Pancreas (tissue), 10 donors: ENCODE measurements around the gene AGK. TPM values are rescaled to one million over a fixed set of nuclear protein-coding genes. Genes with fewer than 3 reads are reported as not detected.
"Not testable (repeated sequence)": the region's sequence is repeated elsewhere in the genome, so short reads cannot be mapped to it uniquely, and the experiment has no call there.

Experiments
- ATAC-seq, 4 donors: fragments of 200-7000 bp; cut with Tn5 transposase; one replicate each; pipeline versions ENCODE4 v1.8.0 to v1.9.1; 2020; ENCODE audit warnings: mild to moderate bottlenecking in 4 of 4, moderate library complexity in 4 of 4
- DNase-seq, 6 donors: peaks; one replicate each; pipeline ENCODE4 v3.0.0-alpha.2; 2020
- FAIRE-seq: peaks from 2 replicates; lab custom pipeline; 2012; peaks lifted over from hg19 to GRCh38; lab: Jason Lieb, UNC
- H3K27ac ChIP-seq, 4 donors: fragments of 200-600 bp; sonication (generic); 1 replicate in 3 of 4; 2 replicates in 1 of 4; pipeline versions ENCODE4 v1.5.0 to v1.8.0; 2020
- H3K27me3 ChIP-seq, 4 donors: fragments of 200-600 bp; one replicate each; pipeline ENCODE4 v1.8.0; 2021
- H3K36me3 ChIP-seq, 3 donors: fragments of 200-600 bp; sonication (generic) in 1 of 3; one replicate each; pipeline versions ENCODE4 v1.5.0 to v1.8.0; 2020 to 2021
- H3K4me1 ChIP-seq, 3 donors: fragments of 200-600 bp; one replicate each; pipeline ENCODE4 v1.8.0; 2021
- H3K4me3 ChIP-seq, 4 donors: fragments of 200-600 bp; sonication (generic) in 2 of 4; one replicate each; pipeline versions ENCODE4 v1.5.0 to v1.8.0; 2020 to 2021
- H3K9me3 ChIP-seq, 4 donors: fragments of 200-600 bp; one replicate each; pipeline ENCODE4 v1.8.0; 2021
- CTCF ChIP-seq, 4 donors: fragments of 200-600 bp; sonication (generic) in 3 of 4; IDR thresholded peaks; one replicate each; pipeline versions ENCODE4 v1.5.0 to v1.8.0; 2021; ENCODE audit warnings: antibody characterized with exemption in 4 of 4
- WGBS, 2 donors: extraction: QIAGEN DNeasy Blood & Tissue Kit; methylation state at CpG; one replicate each; pipeline ENCODE4 v1.1.7; 2013; 5-methylcytosine and 5-hydroxymethylcytosine counted together
- intact Hi-C, 3 donors: fragments of 100-400 bp; cut with DNase I; formaldehyde crosslinking; loops; one replicate each; pipeline versions ENCODE4 v1.11.1 to v1.14.2; 2022
- polyA plus RNA-seq, 2 donors: library from polyadenylated mRNA; stranded (reverse); fragments of 200-250 nt; gene quantifications; one replicate each; pipeline ENCODE4 v1.2.3, GENCODE V29; 2013
- total RNA-seq, 6 donors: library from RNA; stranded (reverse); fragmentation: NEBNext Ultra II Directional in 4 of 6; extraction: Animal tissue kit (Norgen Biotek cat#: 25700) in 4 of 6; gene quantifications; one replicate each; pipeline versions ENCODE4 v1.2.1 to v1.2.4, GENCODE V29; 2021 to 2023
- donor health status: healthy with polysubstance abuse.
- donor health status: DM: no; HTN: no; CAD: no; lungs with moderate emphysema.
- donor health status: DM: no; HTN: no; CAD: no.
- donor health status: control.
- donor health status: control.
- donor health status: Bipolar disorder and iron deficiency.
- donor health status: DM: yes; HTN: yes; CAD: no.
- donor health status: DM: no; HTN: no; CAD: no.
- donor health status: DM: no; HTN: no; CAD: no.
- donor health status: DM: yes; HTN: yes; CAD: no.

The AGK gene
- total and polyA plus RNA-seq, 8 donors, result 5.6 to 13.6 (median 10.0) TPM

GRCh38 chr7:141550386-141551093 lies 670 bp upstream of the AGK start:
- Histone ChIP-seq H3K4me1 (peaks cover 0 to 12% (median 0%) of the 10 kb centered on the region in 3 donors), H3K27me3 (no peaks in the 10 kb centered on the region), H3K27ac (peak overlapping the region in 2 of 4 donors; percentile 5 to 16), H3K36me3 (no peaks in the 10 kb centered on the region), H3K9me3 (no peaks in the 10 kb centered on the region), H3K4me3 (peak overlapping the region; percentile 78 to 100 (median 90))
- FAIRE-seq, result no peak
- WGBS, 2 donors, result 50 to 53% methylated on average over 18 of the region's 18 CpGs
- intact Hi-C loops, result no loop called here
- ATAC-seq, result peak in 3 of 4 donors; percentile 17 to 37 (median 36)
- peak in 2 of 6 donors; percentile 15 to 45 for DNase-seq
- no peak for TF ChIP-seq CTCF (IDR thresholded peaks at IDR 0.05)

- no peaks in the 10 kb centered on the region for H3K27me3 ChIP-seq
- 11% methylated on average over 4 of the region's 4 CpGs for WGBS, 2 donors
- no peak overlapping the region for H3K27ac ChIP-seq
- H3K36me3 ChIP-seq, result no peaks in the 10 kb centered on the region
- H3K4me3 ChIP-seq, result peak overlapping the region; percentile 78 to 100 (median 90)
- no peak for ATAC-seq
- TF ChIP-seq CTCF (IDR thresholded peaks at IDR 0.05), result no peak
- DNase-seq, result no peak
- peaks cover 0 to 12% (median 0%) of the 10 kb centered on the region in 3 donors for H3K4me1 ChIP-seq
- no peak for FAIRE-seq
- no peaks in the 10 kb centered on the region for H3K9me3 ChIP-seq
- intact Hi-C loops, result no loop called here
Measured at GRCh38 chr7:141551782-141552181, 572 bp downstream of the AGK start.

DNA sequence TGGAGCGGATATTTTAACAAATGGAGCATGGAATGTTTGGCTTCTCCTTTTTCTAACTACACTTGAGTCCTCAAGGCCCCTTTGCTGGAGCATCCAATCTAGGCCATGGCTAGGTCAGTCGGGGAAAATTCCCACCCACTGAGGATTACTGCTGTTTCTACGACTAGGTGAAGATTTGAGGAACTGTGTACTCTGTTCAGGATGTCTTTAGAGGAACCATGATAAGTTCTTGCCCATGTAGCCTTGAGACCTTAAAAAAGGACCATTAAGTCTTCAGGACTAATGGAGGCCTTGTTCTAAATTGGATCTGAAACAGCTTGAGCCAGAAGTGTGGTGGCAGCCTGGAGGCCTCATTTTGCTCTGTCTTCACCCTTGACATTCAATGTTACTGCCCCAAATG lies 6.2 kb downstream of the AGK start:
- H3K36me3 ChIP-seq, result no peaks in the 10 kb centered on the region
- no peak overlapping the region for H3K4me3 ChIP-seq
- 88 to 95% methylated on average over 3 of the region's 3 CpGs for WGBS, 2 donors
- TF ChIP-seq CTCF (IDR thresholded peaks at IDR 0.05), result no peak
- no peak overlapping the region for H3K27ac ChIP-seq
- H3K9me3 ChIP-seq, result no peaks in the 10 kb centered on the region
- ATAC-seq (no peak), DNase-seq (no peak), FAIRE-seq (no peak)
- intact Hi-C loops, result no loop called here
- no peaks in the 10 kb centered on the region for H3K27me3 ChIP-seq
- H3K4me1 ChIP-seq, result peaks cover 0 to under 1% (median 0%) of the 10 kb centered on the region in 3 donors

DNA sequence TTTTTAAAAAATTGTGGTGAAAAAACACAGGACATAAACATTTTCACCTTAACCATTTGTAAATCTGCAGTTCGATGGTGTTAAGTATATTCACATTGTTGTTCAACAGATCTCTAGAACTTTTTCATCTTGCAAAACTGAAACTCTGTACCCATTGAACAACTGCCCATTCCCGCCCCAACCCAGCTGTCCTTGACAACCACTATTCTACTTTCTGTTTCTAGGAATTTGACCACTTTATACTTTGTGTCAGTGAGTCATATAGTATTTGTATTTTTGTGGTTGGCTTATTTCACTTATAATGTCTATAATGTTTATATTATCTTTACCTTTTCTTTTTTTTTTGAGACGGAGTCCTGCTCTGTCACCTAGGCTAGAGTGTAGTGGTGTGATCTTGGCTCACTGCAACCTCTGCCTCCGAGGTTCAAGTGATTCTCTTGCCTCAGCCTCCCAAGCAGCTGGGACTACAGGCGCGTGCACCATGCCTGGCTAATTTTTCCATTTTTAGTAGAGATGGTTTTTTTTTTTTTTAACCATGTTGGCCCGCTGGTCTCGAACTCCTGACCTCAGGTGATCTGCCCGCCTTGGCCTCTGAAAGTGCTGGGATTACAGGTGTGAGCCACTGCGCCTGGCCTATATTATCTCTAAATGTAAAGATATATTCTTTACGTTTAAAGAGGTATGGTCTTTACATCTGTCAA lies 6.8 kb downstream of the AGK start:
- H3K4me1 ChIP-seq, intact Hi-C loops, H3K4me3 ChIP-seq, H3K9me3 ChIP-seq, H3K27me3 ChIP-seq, DNase-seq, ATAC-seq, H3K36me3 ChIP-seq, FAIRE-seq, H3K27ac ChIP-seq: not testable (repeated sequence)
- 91 to 93% methylated on average over 11 of the region's 11 CpGs for WGBS, 2 donors

GRCh38 chr7:141558544-141559183 lies 7.5 kb downstream of the AGK start:
- ATAC-seq (no peak), FAIRE-seq (no peak), DNase-seq (no peak)
- H3K9me3 ChIP-seq, result no peaks in the 10 kb centered on the region
- H3K36me3 ChIP-seq, result no peaks in the 10 kb centered on the region
- no peaks in the 10 kb centered on the region for H3K27me3 ChIP-seq
- H3K4me1 ChIP-seq, result no peaks in the 10 kb centered on the region
- intact Hi-C loops, result no loop called here
- 87 to 94% methylated on average over 3 of the region's 3 CpGs for WGBS, 2 donors
- no peak overlapping the region for H3K4me3 ChIP-seq
- H3K27ac ChIP-seq, result no peak overlapping the region
- no peak for TF ChIP-seq CTCF (IDR thresholded peaks at IDR 0.05)
